ENCODE measurements around the gene ZNF823.

ZNF823 gene

DNA sequence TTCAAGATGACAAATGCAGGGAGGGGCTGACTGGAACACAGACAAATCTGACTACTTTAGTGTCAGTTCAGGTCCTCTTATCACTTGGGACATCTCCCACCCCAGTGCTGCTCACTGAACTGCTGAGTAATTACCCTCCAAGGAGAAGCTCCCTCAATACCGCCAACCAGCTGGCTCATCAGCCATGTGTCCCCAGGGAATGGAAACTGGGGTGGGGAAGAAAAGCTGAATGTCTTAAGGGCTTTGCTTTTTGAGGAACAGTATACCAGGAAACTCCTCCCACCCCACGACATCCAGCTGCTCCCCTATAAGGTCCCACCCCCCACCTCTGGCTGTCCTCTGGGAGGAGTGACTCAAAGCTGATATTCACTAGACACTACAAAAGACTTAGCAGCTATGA lies 2.0 kb downstream of the ZNF823 start:
- DNase-seq, result peak; percentile 69

- DNase-seq, result no peak
Measured at GRCh38 chr19:11735375-11735774, 3.4 kb downstream of the ZNF823 start.

- DNase-seq, result no peak
Measured at GRCh38 chr19:11729586-11729985, 9.2 kb downstream of the ZNF823 start.

DNA sequence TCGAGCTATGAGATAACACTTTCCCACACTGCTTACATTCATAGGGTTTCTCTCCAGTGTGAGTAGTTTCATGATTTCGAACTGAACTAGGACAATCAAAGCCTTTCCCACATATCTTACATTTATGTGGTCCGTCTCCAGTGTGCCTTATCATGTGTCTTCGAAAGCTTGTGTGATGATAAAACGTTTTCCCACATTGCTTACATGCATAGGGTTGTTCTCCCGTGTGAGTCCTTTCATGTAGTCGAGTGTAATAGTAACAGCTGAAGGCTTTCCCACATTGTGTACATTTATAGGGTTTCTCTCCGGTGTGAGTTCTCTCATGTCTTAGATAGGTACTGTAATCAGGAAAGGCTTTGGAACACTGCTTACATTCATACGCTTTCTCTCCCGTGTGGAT lies 16.3 kb downstream of the ZNF823 start:
- DNase-seq, result no peak

DNA sequence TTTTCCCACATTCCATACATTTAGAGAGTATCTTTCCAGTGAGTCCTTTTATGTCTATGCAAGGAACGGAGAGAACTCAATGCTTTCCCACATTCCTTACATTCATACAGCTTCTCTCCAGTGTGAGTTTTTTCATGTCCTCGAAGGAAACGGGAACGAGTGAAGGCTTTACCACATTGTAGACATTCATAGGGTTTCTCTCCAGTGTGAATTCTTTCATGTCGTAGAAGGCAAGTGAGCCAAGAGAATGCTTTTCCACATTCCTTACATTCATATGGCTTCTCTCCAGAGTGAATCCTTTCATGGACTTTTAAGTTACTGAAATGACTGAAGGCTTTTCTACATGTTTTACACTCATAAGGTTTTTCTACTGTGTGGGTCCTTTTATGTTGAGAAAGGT lies 17.1 kb downstream of the ZNF823 start:
- DNase-seq, result no peak

GRCh38 chr19:11710313-11710712 lies 28.4 kb downstream of the ZNF823 start:
- DNase-seq, result no peak

GRCh38 chr19:11708457-11708856 lies 30.3 kb downstream of the ZNF823 start:
- DNase-seq, result no peak

DNA sequence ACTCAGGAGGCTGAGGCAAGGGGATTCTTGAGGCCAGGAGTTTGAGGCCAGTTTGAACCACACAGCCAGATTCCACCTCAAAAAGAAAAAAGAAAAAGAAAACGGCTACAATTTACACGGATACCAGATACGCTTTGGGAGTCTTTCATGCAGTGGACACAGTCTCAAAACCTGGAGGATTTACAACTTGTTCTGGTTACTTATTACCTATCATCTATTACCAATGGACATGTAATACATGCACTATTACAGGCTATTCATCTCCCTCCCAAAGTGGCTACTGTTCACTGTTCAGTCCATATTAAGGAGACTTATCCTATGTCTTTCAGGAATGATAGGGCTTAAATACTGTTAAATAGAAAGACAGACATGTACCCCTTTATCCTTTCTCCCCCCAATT lies 33.3 kb downstream of the ZNF823 start:
- no peak for DNase-seq

GRCh38 chr19:11704626-11705025 lies 34.1 kb downstream of the ZNF823 start:
- DNase-seq, result no peak

DNA sequence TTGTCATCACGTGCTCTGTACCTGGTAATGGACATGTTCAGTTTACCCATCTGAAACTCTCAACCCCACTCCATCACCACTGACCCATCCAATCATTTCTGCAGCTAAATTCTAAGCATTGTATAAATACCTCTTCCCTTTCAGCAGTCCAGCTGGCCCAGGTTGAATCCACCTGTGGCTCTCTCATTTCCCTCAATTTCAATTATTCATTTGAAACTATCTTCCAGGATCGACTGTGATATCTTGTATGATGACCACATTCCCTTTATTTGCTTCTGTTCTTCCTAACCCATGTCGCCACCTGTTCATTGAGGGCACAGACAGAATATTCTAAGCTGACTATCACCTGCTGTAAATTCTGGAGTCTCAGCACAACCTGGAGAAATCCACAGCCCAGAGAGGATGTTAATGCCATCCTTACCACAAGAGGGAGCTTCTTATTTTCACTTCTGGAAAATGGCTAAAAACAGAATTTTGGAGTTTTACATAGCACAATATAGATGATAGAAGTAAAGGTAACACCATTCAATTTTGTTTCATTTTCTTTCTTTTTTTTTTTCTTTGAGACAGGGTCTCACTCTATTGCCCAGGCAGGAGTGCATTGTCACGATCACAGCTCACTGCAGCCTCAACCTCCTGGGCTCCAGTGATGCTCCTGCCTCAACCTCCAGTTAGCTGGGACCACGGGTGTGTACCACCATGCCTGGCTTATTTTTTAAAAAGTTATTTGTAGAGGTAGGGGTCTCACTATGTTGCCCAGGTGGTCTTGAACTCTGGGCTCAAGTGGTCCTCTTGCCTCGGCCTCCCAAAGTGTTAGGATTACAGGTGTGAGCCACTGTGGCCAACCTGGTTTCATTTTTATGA lies 38.6 kb downstream of the ZNF823 start:
- DNase-seq, result peak; percentile 32

GRCh38 chr19:11698231-11698630 lies 40.5 kb downstream of the ZNF823 start:
- DNase-seq, result no peak

DNA sequence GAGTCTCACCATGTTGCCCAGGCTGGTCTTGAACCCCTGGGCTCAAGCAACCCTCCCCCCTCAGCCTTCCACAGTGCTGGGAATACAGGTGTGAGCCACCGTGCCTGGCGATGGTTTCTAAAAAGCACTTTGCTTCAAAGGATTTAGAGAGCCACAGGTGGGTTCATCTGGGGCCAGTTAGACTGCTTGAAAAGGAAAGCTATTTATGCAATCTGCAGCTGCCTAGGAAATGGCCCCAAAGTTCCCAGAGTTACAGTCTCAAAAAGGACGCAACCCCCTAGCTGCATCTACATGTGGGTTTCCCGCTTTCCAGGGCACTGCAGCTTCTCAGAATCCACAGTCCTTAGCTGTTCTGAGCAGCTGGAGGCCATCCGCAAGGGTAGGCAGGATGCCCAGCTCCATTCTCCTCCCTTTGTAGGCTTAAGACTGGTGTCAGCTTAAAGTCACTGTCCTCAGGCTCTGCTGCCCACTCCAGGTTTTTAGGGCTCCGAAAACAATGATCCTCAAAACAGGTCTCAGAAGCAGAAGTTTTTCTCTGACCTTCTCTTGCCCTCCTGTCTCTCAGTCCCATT lies 41.4 kb downstream of the ZNF823 start:
- no peak for DNase-seq

GRCh38 chr19:11694533-11695439 lies 44.0 kb downstream of the ZNF823 start:
- DNase-seq, result peak; percentile 95

- peak; percentile 66 for DNase-seq
Measured at GRCh38 chr19:11693505-11694499, 44.9 kb downstream of the ZNF823 start.

GRCh38 chr19:11692127-11692790 lies 46.5 kb downstream of the ZNF823 start:
- DNase-seq, result no peak

GRCh38 chr19:11685676-11686650 lies 52.8 kb downstream of the ZNF823 start:
- no peak for DNase-seq

GRCh38 chr19:11684987-11685675 lies 53.6 kb downstream of the ZNF823 start:
- DNase-seq, result no peak

DNA sequence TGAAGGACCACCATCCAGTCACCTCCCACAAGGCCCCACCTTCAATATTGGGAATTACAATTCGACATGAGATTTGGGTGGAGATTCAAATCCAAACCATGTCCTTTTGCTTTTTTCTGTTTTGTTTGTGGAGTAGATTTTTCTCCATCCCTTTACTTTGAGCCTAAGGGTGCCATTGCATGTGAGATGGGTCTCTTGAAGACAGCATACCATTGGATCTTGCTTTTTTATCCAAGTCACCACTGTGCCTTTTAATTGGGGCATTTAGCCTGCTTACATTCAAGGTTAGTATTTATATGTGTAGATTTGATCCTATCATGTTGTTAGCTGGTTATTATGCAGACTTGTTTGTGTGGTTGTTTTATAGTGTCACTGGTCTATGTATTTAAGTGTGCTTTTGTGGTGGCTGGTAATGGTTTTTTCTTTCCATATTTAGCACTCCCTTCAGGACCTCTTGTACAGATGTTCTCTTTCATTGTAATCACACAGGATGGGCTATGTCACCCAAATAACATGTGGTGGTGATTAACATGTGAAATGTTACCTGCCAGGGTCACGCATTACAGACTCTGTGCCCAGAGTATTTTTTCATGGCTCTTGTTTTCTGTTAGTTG lies 58.0 kb downstream of the ZNF823 start:
- no peak for DNase-seq

GRCh38 chr19:11678504-11678903 lies 60.2 kb downstream of the ZNF823 start:
- DNase-seq, result no peak
